ENCODE data around the gene CAMK1G. TPM values are rescaled to one million over a fixed set of nuclear protein-coding genes. Genes with fewer than 3 reads are reported as not detected.

The CAMK1G gene
- total RNA-seq, 4 donors from 2014 or later, result 0.23 to 0.34 TPM; not detected in 2

DNA sequence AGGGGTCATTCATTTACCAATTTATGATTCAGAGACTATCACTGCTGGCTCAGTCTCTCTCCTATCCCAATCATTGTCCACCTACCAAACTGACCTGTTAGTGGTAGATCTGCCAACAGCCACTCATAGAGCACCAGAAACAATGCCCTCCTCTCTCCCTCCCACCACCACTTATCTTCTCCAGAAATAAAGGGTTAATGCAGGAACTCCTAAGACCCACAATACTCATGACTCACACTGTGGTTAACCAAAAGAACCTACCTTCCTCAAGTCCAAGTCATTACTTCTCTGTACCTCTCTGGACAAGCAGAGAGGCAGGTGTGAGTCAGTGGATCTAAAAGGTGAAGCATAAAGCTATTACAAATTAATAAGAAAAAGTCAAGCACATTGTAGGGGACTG, 40.9 kb upstream of the CAMK1G start:
- no peak for DNase-seq (ENCODE audit: low spot score in 2 of 2)
- H3K36me3 ChIP-seq, result no peaks in the 10 kb centered on the region

DNA sequence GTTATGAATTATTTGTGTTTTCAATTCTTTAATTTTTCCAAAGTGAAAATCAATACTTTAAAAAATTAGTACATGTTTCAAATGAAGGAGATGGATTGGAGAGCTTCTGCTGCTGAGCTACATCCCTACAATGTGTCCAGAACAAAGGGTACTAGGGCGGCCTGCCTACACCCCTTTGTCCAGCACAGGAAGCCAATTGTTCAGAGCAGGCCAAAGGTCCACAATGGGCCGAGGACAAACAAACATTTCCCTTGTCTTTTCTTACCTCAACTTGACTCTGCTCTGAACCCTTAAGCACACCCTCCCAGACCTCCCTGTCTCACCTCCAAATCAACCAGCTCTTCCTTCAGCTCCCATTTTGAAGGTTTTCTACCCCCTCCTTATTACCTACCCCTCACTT, 39.4 kb upstream of the CAMK1G start:
- Histone ChIP-seq H3K27ac (no peak overlapping the region), H3K4me1 (peaks cover 14% of the 10 kb centered on the region), H3K27me3 (peaks cover under 1% of the 10 kb centered on the region), H3K36me3 (no peaks in the 10 kb centered on the region), H3K4me3 (no peak overlapping the region), H3K9me3 (no peaks in the 10 kb centered on the region)
- DNase-seq (ENCODE audit: low spot score in 2 of 2), result no peak
- TF ChIP-seq POLR2A (IDR thresholded peaks at IDR 0.05) (no peak), EP300 (IDR thresholded peaks at IDR 0.05) (no peak), POLR2AphosphoS5 (IDR thresholded peaks at IDR 0.05) (no peak)
- TF ChIP-seq, protein P1, sequence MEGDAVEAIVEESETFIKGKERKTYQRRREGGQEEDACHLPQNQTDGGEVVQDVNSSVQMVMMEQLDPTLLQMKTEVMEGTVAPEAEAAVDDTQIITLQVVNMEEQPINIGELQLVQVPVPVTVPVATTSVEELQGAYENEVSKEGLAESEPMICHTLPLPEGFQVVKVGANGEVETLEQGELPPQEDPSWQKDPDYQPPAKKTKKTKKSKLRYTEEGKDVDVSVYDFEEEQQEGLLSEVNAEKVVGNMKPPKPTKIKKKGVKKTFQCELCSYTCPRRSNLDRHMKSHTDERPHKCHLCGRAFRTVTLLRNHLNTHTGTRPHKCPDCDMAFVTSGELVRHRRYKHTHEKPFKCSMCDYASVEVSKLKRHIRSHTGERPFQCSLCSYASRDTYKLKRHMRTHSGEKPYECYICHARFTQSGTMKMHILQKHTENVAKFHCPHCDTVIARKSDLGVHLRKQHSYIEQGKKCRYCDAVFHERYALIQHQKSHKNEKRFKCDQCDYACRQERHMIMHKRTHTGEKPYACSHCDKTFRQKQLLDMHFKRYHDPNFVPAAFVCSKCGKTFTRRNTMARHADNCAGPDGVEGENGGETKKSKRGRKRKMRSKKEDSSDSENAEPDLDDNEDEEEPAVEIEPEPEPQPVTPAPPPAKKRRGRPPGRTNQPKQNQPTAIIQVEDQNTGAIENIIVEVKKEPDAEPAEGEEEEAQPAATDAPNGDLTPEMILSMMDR (IDR thresholded peaks at IDR 0.05), result no peak
- WGBS, result 85% methylated on average over 2 of the region's 2 CpGs

More for the DNA sequence above, 40.9 kb upstream of the CAMK1G start:
- TF ChIP-seq EP300 (IDR thresholded peaks at IDR 0.05), result no peak
- TF ChIP-seq POLR2A (IDR thresholded peaks at IDR 0.05), result no peak
- no peak for TF ChIP-seq POLR2AphosphoS5 (IDR thresholded peaks at IDR 0.05)
- TF ChIP-seq, protein P1 (IDR thresholded peaks at IDR 0.05), result no peak
- peaks cover 4% of the 10 kb centered on the region for H3K27me3 ChIP-seq
- no peak overlapping the region for H3K4me3 ChIP-seq
- no peaks in the 10 kb centered on the region for H3K9me3 ChIP-seq
- no peak overlapping the region for H3K27ac ChIP-seq
- H3K4me1 ChIP-seq, result peaks cover 14% of the 10 kb centered on the region

DNA sequence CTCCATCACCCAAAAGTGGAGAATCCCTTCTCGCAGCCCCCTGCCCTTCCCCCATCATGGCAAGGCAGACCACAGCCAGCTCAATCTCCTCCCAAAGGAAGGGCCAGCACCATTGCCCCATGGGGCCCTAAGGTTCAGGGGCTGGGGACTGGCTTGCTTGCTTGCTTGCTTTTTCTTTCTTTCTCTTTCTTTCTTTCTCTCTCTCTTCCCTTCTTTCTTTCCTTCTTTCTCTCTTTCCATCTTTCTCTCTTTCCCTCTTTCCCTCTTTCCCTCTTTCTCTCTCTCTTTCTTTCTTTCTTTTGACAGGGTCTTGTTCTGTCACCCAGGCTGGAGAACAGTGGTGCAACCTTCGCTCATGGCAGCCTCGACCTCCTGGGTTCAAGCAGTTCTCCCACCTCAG, 38.1 kb upstream of the CAMK1G start:
- 95% methylated on average over 3 of the region's 3 CpGs for WGBS
- no peaks in the 10 kb centered on the region for H3K9me3 ChIP-seq
- TF ChIP-seq, protein P1 (IDR thresholded peaks at IDR 0.05), result no peak
- no peak for DNase-seq (ENCODE audit: low spot score in 2 of 2)
- H3K36me3 ChIP-seq, result no peaks in the 10 kb centered on the region
- peaks cover 14% of the 10 kb centered on the region for H3K4me1 ChIP-seq
- no peak overlapping the region for H3K27ac ChIP-seq
- no peak overlapping the region for H3K4me3 ChIP-seq
- peaks cover 4% of the 10 kb centered on the region for H3K27me3 ChIP-seq

DNA sequence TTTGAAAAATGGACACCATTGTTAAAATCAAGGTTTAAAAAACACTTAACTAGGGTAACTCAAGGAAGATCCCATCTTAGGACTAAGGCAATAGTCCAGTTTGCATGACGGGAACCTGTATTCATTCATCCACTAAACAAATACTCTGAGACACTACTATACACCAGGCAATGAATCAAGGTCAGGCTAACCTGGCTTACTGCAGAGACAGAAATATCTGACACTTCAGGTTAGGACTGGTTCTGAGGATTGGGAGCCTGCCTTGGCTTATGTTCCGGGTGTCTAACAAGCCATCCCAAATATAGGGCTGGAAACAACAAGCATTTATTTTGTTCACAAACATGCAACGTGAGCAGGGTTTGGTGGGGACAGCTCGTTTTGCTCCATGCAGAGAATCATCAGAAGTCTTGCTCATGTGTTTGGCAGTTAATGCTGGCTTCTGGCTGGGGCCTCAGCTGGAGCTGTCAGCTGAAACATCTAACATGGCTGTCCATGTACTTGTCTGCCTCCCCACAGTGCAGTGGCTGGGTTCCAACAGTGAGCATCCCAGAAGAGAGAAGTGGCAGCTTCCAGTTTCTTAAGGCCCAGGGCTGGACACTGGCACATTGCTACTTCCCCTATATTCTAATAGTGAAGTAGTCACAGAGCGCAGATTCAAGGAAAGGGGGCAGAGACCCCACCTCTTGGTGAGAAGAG, 37.0 kb upstream of the CAMK1G start:
- Histone ChIP-seq H3K9me3 (no peaks in the 10 kb centered on the region), H3K4me1 (peaks cover 14% of the 10 kb centered on the region), H3K36me3 (no peaks in the 10 kb centered on the region), H3K27me3 (peaks cover 4% of the 10 kb centered on the region), H3K4me3 (no peak overlapping the region), H3K27ac (no peak overlapping the region)
- TF ChIP-seq POLR2AphosphoS5 (IDR thresholded peaks at IDR 0.05), result no peak
- no peak for TF ChIP-seq EP300 (IDR thresholded peaks at IDR 0.05)
- TF ChIP-seq, protein P1 (IDR thresholded peaks at IDR 0.05), result no peak
- TF ChIP-seq POLR2A (IDR thresholded peaks at IDR 0.05), result no peak
- no peak for DNase-seq (ENCODE audit: low spot score in 2 of 2)
- WGBS, result 58% methylated on average over 5 of the region's 5 CpGs

DNA sequence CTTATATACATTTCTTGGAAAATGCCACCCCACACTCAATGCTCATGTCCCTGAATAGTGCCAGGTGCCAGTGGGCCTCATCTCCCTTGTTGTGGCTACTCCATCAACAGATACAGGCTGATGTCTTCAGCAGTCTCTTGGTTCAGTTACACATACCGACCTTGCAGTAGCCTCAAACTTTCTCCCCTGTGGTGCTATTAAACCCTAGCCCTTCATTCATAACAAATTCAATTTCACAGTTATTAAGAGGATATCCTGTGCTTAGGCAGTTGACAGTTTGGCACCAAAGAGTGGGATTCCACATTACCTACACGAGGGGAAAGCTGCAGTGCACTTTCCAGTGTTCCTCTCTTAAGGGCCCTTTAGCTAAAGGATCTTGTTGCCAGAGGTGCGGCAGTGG, 35.9 kb upstream of the CAMK1G start:
- peaks cover 14% of the 10 kb centered on the region for H3K4me1 ChIP-seq
- 87% methylated on average over 3 of the region's 3 CpGs for WGBS
- no peak overlapping the region for H3K27ac ChIP-seq
- no peak for DNase-seq (ENCODE audit: low spot score in 2 of 2)
- no peaks in the 10 kb centered on the region for H3K9me3 ChIP-seq
- H3K4me3 ChIP-seq, result no peak overlapping the region
- H3K27me3 ChIP-seq, result peaks cover 4% of the 10 kb centered on the region
- no peaks in the 10 kb centered on the region for H3K36me3 ChIP-seq
- TF ChIP-seq, protein P1 (IDR thresholded peaks at IDR 0.05), result no peak
- no peak for TF ChIP-seq POLR2A (IDR thresholded peaks at IDR 0.05)
- no peak for TF ChIP-seq POLR2AphosphoS5 (IDR thresholded peaks at IDR 0.05)
- no peak for TF ChIP-seq EP300 (IDR thresholded peaks at IDR 0.05)
